NCI-H2171 (cell line): ENCODE measurements around the gene SEPHS1.

Source experiments
- DNase-seq: peaks from one replicate; lab custom pipeline; 2025; lab: John Stamatoyannopoulos, UW

The SEPHS1 gene

DNA sequence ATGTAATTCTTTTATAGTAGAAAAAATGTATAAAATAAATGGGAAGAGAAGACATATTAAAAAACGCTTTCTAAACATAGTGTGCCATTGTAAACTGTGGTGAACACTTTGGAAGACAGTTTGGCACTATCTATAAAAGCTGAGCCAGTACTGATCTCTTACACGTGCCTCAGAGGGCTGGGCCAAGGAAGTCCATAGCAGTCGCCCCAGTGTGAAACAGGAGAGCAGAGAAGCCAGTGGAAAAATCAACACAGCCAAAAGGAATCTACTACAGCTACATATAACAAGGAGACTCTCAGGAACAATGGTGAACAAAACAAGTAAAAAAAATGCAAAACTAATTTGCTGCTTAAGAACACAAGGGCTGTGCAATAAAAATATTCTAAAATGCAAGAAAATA, 20.6 kb downstream of the SEPHS1 start:
- DNase-seq: no peak

DNA sequence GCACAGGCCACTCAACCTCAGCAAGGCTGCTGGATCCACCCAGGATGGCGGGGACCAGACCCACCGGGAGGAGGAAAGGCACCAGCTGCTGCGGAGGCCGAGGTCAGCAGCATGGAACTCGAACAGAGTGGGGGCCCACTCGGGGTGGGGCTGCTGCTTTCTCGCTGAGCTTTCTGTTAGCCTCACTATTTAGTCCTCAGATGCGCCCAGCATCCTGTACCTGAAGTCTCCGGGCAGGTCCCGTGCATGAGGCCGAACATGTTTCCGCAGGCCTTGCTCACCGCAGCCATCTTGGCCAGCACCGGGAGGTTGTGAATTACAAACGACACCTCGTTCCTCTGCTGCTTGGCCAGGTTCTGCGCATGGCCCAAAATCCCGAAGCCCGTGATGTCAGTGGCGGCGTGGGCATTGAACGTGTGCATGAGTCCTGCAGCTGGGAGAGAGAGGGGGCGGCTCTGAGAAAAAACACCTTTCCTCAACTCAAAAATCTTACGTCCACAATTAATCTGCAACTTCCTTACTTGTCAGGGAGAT, 25.4 kb downstream of the SEPHS1 start:
- DNase-seq: no peak

GRCh38 chr10:13321576-13321975, 26.5 kb downstream of the SEPHS1 start:
- DNase-seq: no peak

GRCh38 chr10:13319166-13319565, 28.9 kb downstream of the SEPHS1 start:
- no peak for DNase-seq

- no peak for DNase-seq
Measured at GRCh38 chr10:13317474-13317873, 30.6 kb downstream of the SEPHS1 start.

DNA sequence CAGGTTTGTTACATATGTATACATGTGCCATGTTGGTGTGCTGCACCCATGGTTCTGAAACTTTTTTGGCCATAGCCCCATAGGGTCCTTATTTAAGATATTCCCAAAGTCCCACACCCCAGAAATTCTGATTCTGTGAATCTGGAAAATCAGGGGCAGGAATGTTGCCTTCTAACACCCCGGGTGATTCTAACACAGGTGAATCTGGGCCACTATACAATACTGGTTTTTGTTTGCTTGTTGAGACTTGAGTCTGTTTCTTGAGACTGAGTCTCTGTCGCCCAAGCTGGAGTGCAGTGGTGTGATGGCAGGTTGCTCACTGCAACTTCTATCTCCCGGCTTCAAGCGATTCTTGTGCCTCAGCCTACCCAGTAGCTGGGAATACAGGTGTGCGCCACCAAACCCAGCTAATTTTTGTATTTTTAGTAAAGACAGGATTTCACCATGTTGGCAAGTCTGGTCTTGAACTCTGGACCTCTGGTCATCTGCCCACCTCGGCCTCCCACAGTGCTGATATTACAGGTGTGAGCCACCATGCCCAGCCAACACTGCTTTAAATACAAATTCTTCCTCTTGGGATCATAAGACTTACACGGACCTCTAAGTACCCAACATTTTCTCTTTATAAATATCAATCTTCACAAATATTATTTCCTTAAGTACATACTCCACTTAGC, 31.3 kb downstream of the SEPHS1 start:
- DNase-seq: no peak

- DNase-seq: no peak
Measured at GRCh38 chr10:13315361-13315760, 32.7 kb downstream of the SEPHS1 start.

DNA sequence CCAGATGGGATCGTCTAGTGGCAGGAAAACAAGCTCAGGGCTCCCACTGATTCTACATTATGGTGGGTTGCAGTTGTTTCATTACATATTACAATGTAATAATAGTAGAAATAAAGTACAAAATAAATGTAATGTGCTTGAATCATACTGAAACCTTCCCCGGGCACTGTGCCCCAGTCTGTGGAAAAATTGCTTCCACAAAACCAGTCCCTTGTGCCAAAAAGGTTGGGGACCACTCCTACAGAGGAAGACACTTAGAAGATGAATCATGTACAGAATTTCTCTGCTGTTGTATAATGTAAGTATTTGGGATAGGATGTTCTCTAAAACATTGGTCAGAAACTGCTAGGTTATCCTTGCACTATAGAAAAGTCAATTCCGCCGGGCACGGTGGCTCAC, 36.9 kb downstream of the SEPHS1 start:
- DNase-seq: no peak

- DNase-seq: no peak
Measured at GRCh38 chr10:13310518-13311176, 37.4 kb downstream of the SEPHS1 start.

DNA sequence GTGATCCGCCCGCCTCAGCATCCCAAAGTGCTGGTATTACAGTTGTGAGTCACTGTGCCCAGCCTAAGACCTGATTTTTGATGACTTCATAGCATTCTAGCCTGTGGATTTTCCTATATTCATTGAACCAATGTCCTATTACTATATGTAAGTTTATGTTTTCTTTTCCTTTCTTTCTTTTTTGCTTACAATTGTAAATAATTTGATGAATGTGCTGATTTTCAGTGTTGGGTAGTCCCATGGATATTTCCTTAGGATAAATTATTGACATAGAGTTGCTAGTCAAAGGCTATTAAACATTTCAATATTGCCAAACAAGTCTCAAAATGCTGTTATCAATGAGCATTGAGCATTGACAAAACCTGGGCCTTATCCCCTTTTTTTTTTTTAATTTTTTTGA, 38.3 kb downstream of the SEPHS1 start:
- DNase-seq: no peak

DNA sequence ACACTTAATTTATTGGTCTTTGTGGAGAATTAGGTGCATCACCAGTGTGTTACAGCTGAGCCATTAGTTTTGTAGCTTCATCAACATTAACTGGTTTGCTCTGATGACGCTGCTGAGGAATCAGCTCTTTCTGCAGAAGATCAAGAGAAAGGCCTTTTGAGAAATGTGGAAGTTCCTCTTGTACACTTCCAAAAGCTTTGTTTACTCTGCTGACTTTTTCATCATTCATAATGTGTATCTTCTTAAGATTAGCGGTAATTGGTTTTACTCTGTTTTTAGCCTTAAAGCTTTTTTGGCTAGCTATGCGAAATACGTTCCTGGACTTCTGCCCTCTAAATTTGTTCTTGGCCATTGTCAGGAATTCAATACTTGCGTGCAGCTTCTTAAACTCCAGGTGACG, 40.0 kb downstream of the SEPHS1 start:
- DNase-seq: no peak

- no peak for DNase-seq
Measured at GRCh38 chr10:13306103-13306502, 42.0 kb downstream of the SEPHS1 start.

GRCh38 chr10:13302821-13303555, 45.1 kb downstream of the SEPHS1 start:
- no peak for DNase-seq

GRCh38 chr10:13299437-13300287, 48.4 kb downstream of the SEPHS1 start, which contains the start of gene PHYH:
Gene PHYH, minus strand, starts transcription at chr10:13300064. Its CDS starts 22 bp downstream, at chr10:13300042.
- DNase-seq: peak; percentile 24

GRCh38 chr10:13298748-13299436, 49.2 kb downstream of the SEPHS1 start:
- DNase-seq: no peak

GRCh38 chr10:13296476-13296875, 51.6 kb downstream of the SEPHS1 start:
- no peak for DNase-seq

- DNase-seq: no peak
Measured at GRCh38 chr10:13294784-13295183, 53.3 kb downstream of the SEPHS1 start.

- DNase-seq: no peak
Measured at GRCh38 chr10:13291821-13292773, 56.0 kb downstream of the SEPHS1 start.

- no peak for DNase-seq
Measured at GRCh38 chr10:13291061-13291460, 57.0 kb downstream of the SEPHS1 start.

DNA sequence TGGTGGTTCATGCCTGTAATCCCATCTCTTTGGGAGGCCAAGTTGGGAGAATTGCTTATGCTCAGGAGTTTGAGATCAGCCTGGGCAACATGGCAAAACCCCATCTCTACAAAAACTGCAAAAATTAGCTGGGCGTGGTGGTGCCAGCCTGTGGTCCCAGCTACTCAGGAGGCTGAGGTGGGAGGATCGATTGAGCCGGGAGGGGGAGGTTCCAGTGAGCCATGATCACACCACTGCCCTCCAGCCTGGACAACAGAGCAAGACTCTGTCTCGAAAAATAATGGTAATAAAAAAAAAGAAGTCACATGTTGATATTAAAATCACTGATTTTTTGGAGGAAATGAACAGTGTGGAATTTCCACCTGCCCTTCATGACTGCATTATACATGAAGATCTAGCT, 64.0 kb downstream of the SEPHS1 start:
- DNase-seq: no peak
